ENCODE results near the gene KRTAP2-4. TPM values are rescaled to one million over a fixed set of nuclear protein-coding genes. Genes with fewer than 3 reads are reported as not detected.

The KRTAP2-4 gene
- total RNA-seq, 1 experiment from 2014 or later = not detected

- Histone ChIP-seq H2AFZ (ENCODE audit: low read length) (no peak within 1 kb of the TSS), H3K4me2 (ENCODE audit: insufficient read depth, insufficient read length, low read length) (no peak within 1 kb of the TSS), H3T11ph (ENCODE audit: low read length) (no peak within 1 kb of the TSS), H2BK12ac (ENCODE audit: insufficient read length, low read depth, low read length) (no peak within 1 kb of the TSS), H3K27me3 (ENCODE audit: insufficient read depth, low read length) (no peaks in the 10 kb centered on the region), H2BK5ac (ENCODE audit: insufficient read length, low read length) (no peak within 1 kb of the TSS), H4K8ac (replicated peaks; ENCODE audit: insufficient read length, low read depth, low read length) (no peak within 1 kb of the TSS), H2BK20ac (ENCODE audit: low read depth, low read length, poor library complexity, severe bottlenecking) (no peak within 1 kb of the TSS), H3K18ac (ENCODE audit: insufficient read length, low read depth, low read length) (no peak within 1 kb of the TSS), H3K79me1 (ENCODE audit: insufficient read depth, low read depth, low read length, poor library complexity, severe bottlenecking) (no peaks in the 10 kb centered on the region), H3K4ac (ENCODE audit: low read depth, low read length) (no peak within 1 kb of the TSS), H4K5ac (ENCODE audit: insufficient read length, low read depth, low read length) (no peak within 1 kb of the TSS), H3K23me2 (ENCODE audit: insufficient read length, low read depth, low read length, poor library complexity, severe bottlenecking) (no peaks in the 10 kb centered on the region), H3K14ac (ENCODE audit: insufficient read depth, low read length) (no peak within 1 kb of the TSS), H3K56ac (ENCODE audit: insufficient read length, low read depth, low read length) (no peak within 1 kb of the TSS), H3K27ac (ENCODE audit: insufficient read length, low read depth, low read length) (no peak within 1 kb of the TSS), H4K91ac (ENCODE audit: insufficient read length, low read depth, low read length) (no peak within 1 kb of the TSS), H2BK15ac (ENCODE audit: low read depth, low read length) (no peak within 1 kb of the TSS), H4K20me1 (ENCODE audit: control insufficient read depth, insufficient read depth, insufficient read length) (no peaks in the 10 kb centered on the region), H3K4me1 (ENCODE audit: insufficient read depth, low read length) (no peaks in the 10 kb centered on the region), H2BK120ac (ENCODE audit: low read depth, low read length, poor library complexity, severe bottlenecking) (no peak within 1 kb of the TSS), H3K23ac (ENCODE audit: insufficient read length, low read depth, low read length) (no peak within 1 kb of the TSS), H3K79me2 (ENCODE audit: insufficient read depth, low read length) (no peaks in the 10 kb centered on the region), H3K9ac (ENCODE audit: extremely low read depth, insufficient read length, low read length) (no peak within 1 kb of the TSS), H2AK5ac (ENCODE audit: insufficient read length, low read length) (no peak within 1 kb of the TSS), H3K9me3 (ENCODE audit: control insufficient read depth, low read depth, low read length) (no peaks in the 10 kb centered on the region)
- H3K4me3 Mint-ChIP-seq = no peak within 1 kb of the TSS; a peak in 1 of 5 replicates
- TF ChIP-seq, protein P1, sequence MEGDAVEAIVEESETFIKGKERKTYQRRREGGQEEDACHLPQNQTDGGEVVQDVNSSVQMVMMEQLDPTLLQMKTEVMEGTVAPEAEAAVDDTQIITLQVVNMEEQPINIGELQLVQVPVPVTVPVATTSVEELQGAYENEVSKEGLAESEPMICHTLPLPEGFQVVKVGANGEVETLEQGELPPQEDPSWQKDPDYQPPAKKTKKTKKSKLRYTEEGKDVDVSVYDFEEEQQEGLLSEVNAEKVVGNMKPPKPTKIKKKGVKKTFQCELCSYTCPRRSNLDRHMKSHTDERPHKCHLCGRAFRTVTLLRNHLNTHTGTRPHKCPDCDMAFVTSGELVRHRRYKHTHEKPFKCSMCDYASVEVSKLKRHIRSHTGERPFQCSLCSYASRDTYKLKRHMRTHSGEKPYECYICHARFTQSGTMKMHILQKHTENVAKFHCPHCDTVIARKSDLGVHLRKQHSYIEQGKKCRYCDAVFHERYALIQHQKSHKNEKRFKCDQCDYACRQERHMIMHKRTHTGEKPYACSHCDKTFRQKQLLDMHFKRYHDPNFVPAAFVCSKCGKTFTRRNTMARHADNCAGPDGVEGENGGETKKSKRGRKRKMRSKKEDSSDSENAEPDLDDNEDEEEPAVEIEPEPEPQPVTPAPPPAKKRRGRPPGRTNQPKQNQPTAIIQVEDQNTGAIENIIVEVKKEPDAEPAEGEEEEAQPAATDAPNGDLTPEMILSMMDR (conservative IDR thresholded peaks at IDR 0.05) = no peak
- H3K4me1 Mint-ChIP-seq = peaks cover 0 to 1% of the 10 kb centered on the region in 2 experiments; a peak in 1 of 4 replicates
- no peaks in the 10 kb centered on the region for H3K36me3 Mint-ChIP-seq (ENCODE audit: insufficient read depth in 1 of 3, low read depth in 3 of 3)
- DNase-seq = no peak
- peaks cover 3% of the 10 kb centered on the region; the same call in 1 of the 2 replicates for H3K27me3 Mint-ChIP-seq (ENCODE audit: low read depth)
- H3K9me3 Mint-ChIP-seq = no peaks in the 10 kb centered on the region; a peak in 1 of 5 replicates
- WGBS (ENCODE audit: extremely low coverage, insufficient read length, low lambda C conversion rate) = no CpG with 5 or more reads among the region's 12 CpGs
- H3K27ac Mint-ChIP-seq = no peak within 1 kb of the TSS
Observed at GRCh38 chr17:41029633-41030245, 35.9 kb downstream of the KRTAP2-4 start, which contains the start of gene KRTAP1-4. Gene KRTAP1-4 (minus strand): TSS chr17:41030195. CDS start chr17:41030078, 117 bp downstream.
